GM12864 (cell line): ENCODE measurements around the gene ENPP3.

Experiments
- DNase-seq: peaks from one replicate; pipeline ENCODE4 v3.0.0-alpha.2; 2011; ENCODE audit warnings: low read depth
- H3K4me3 ChIP-seq: 2 replicates; pipeline ENCODE4 v1.5.1; 2011; ENCODE audit warnings: mild to moderate bottlenecking, low read depth, low read length, control low read depth
- TF ChIP-seq, protein P1 (sequence below): IDR thresholded peaks from 2 replicates; pipeline ENCODE4 v1.5.1; 2011; ENCODE audit warnings: low read depth, mild to moderate bottlenecking, moderate library complexity, low read length, control low read depth, inconsistent platforms; ENCODE audit errors: missing control alignments

ENPP3 gene

GRCh38 chr6:131731224-131731623 lies 94.1 kb downstream of the ENPP3 start:
- TF ChIP-seq, protein P1, sequence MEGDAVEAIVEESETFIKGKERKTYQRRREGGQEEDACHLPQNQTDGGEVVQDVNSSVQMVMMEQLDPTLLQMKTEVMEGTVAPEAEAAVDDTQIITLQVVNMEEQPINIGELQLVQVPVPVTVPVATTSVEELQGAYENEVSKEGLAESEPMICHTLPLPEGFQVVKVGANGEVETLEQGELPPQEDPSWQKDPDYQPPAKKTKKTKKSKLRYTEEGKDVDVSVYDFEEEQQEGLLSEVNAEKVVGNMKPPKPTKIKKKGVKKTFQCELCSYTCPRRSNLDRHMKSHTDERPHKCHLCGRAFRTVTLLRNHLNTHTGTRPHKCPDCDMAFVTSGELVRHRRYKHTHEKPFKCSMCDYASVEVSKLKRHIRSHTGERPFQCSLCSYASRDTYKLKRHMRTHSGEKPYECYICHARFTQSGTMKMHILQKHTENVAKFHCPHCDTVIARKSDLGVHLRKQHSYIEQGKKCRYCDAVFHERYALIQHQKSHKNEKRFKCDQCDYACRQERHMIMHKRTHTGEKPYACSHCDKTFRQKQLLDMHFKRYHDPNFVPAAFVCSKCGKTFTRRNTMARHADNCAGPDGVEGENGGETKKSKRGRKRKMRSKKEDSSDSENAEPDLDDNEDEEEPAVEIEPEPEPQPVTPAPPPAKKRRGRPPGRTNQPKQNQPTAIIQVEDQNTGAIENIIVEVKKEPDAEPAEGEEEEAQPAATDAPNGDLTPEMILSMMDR, result no peak
- DNase-seq, result no peak
- no peak overlapping the region for H3K4me3 ChIP-seq

- no peak overlapping the region for H3K4me3 ChIP-seq
- TF ChIP-seq, protein P1, result no peak
- DNase-seq, result no peak
Measured at GRCh38 chr6:131733376-131734016, 96.4 kb downstream of the ENPP3 start.

DNA sequence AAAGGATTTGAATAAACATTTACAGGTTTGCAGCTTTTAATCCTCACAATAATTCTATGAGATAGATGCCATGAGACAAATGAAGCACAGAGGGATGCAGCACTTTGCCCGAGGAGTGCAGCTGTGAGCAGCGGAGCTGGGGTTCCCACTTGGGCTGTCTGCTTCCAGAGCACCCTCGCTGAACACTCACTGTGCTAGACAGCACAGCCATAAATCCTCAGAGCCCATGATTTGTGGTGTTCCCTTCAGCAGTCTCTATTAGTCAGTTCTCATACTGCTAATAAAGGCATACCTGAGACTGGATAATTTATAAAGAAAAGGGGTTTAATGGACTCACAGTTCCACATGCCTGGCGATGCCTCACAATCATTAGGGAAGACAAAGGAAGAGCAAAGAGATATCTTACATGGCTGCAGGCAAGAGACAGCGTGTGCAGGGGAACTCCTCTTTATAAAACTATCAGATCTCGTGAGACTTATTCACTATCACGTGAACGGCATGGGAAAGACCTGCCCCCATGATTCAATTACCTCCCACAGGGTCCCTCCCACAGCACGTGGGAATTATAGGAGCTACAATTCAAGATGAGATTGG lies 99.0 kb downstream of the ENPP3 start:
- no peak overlapping the region for H3K4me3 ChIP-seq
- TF ChIP-seq, protein P1, result no peak
- no peak for DNase-seq

GRCh38 chr6:131736811-131737210 lies 99.7 kb downstream of the ENPP3 start:
- DNase-seq, result no peak
- H3K4me3 ChIP-seq, result no peak overlapping the region
- TF ChIP-seq, protein P1, result no peak

DNA sequence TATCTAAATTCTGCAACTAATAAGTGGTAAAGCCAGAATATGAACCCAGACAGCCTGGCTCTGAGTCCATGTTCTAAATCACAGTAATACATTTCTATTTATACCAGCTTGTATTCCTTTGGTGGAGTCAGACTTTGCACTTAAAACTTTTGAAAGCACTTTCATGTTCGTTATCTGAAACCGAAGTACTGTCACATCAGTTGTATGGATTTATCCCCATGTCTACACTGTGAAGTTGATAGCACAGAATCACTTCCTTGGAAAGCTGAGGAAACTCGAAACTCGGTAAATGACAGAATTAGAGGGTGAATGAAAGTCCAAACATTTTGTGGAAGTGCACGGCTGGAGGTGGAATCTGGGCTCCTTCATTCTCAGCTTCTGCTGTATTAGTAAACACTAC lies 102.0 kb downstream of the ENPP3 start:
- TF ChIP-seq, protein P1, result no peak

DNA sequence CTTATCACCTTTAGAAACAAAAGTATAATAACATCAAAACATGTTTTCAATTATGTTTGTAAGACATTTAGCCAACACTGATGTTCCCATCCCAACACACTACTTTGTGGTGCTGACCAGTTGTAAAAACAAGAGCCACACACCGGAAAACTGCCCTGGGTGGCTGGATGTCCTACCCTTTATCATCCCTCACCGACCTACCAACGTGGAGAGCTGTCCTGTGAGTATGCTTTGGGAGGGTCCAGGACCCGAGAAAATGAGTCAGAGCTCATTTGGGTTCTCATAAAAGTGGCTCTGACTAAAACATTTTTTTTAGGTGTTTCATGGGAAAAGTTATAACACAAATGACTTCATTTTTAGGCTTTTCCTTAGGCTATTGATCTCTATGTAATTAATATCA lies 103.1 kb downstream of the ENPP3 start:
- DNase-seq, result no peak
- TF ChIP-seq, protein P1, result no peak
- no peak overlapping the region for H3K4me3 ChIP-seq

More for the DNA sequence above, 102.0 kb downstream of the ENPP3 start:
- no peak for DNase-seq
- no peak overlapping the region for H3K4me3 ChIP-seq
